Retinal pigment epithelial cell (primary cell): ENCODE data around the gene GABRB1.
A peak's percentile ranks its signal among the peaks of the same experiment; 100 is the strongest.

ENCODE experiments used
- DNase-seq: peaks from one replicate; pipeline ENCODE4 v3.0.0-alpha.2; 2010; ENCODE audit warnings: low read depth
- H3K4me3 ChIP-seq: 2 replicates; pipeline ENCODE4 v1.5.1; 2011; ENCODE audit warnings: mild to moderate bottlenecking, low read length, control low read depth, moderate library complexity
- TF ChIP-seq, protein P1 (sequence below): conservative IDR thresholded peaks from 2 replicates; pipeline ENCODE4 v1.5.1; 2011; ENCODE audit warnings: low read depth, low read length, control low read depth, inconsistent platforms

The GABRB1 gene

DNA sequence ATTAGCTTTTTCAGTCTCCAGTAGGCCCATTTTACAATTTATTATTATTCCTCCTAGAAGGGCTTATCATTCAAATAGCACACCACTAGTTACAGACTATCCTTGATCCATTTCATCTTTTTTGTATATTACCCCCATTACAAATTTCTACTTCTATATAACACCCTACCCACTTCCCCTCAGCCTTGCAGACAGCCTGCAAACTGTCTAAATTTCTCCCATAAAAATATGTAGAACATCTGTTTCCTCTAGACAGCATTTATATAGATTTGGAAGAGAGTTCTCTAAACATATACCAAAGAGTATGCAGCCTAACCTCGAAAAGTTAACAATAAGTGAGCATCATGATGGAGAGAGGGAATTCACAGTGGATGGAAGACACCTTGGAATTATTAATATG lies 401.4 kb downstream of the GABRB1 start:
- DNase-seq: no peak
- TF ChIP-seq, protein P1, sequence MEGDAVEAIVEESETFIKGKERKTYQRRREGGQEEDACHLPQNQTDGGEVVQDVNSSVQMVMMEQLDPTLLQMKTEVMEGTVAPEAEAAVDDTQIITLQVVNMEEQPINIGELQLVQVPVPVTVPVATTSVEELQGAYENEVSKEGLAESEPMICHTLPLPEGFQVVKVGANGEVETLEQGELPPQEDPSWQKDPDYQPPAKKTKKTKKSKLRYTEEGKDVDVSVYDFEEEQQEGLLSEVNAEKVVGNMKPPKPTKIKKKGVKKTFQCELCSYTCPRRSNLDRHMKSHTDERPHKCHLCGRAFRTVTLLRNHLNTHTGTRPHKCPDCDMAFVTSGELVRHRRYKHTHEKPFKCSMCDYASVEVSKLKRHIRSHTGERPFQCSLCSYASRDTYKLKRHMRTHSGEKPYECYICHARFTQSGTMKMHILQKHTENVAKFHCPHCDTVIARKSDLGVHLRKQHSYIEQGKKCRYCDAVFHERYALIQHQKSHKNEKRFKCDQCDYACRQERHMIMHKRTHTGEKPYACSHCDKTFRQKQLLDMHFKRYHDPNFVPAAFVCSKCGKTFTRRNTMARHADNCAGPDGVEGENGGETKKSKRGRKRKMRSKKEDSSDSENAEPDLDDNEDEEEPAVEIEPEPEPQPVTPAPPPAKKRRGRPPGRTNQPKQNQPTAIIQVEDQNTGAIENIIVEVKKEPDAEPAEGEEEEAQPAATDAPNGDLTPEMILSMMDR: no peak
- H3K4me3 ChIP-seq: no peak overlapping the region

GRCh38 chr4:47434931-47435330 lies 403.6 kb downstream of the GABRB1 start:
- no peak for DNase-seq
- TF ChIP-seq, protein P1: no peak

DNA sequence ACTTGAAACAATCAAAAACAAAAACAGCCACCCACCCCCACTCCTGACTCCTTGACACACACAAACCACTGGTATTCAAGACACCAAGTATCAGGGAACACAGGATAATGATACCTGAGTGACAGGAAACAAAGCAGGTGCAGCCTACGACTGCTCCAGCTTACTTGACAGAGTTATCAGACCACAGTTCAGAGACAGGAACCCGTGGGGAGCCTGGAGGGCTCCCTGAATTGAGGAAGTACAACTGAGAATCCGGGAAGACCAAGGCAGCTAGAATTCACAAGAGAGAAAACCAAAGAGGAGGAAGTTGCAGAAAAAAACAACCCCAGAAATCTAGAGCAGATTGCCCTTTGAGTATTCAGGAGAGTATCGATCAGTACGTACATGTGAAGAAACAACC lies 411.6 kb downstream of the GABRB1 start:
- TF ChIP-seq, protein P1: no peak
- DNase-seq: no peak
- no peak overlapping the region for H3K4me3 ChIP-seq

More at GRCh38 chr4:47434931-47435330, 403.6 kb downstream of the GABRB1 start:
- no peak overlapping the region for H3K4me3 ChIP-seq

- TF ChIP-seq, protein P1: no peak
- no peak for DNase-seq
- no peak overlapping the region for H3K4me3 ChIP-seq
These were observed 412.7 kb downstream of the GABRB1 start for GRCh38 chr4:47444031-47444430.

DNA sequence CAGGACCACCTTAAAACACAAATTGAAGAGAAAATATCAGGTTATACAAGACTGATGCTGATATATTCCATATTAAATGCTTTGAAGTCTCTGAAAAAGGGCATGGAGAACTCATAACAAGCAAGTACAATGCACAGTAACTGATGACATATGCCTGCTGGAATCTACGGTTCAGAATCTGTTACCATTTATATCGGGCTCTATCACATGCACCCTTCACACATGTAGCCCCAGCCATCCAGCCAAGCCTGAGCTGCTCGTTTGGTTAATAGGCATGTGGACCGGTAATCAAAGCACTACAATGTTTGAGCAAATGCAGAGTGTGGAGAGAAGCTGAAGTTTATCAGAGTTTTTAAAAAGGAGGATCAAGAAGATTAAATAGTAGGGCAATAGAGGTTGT lies 420.3 kb downstream of the GABRB1 start:
- no peak overlapping the region for H3K4me3 ChIP-seq
- TF ChIP-seq, protein P1: no peak
- no peak for DNase-seq

DNA sequence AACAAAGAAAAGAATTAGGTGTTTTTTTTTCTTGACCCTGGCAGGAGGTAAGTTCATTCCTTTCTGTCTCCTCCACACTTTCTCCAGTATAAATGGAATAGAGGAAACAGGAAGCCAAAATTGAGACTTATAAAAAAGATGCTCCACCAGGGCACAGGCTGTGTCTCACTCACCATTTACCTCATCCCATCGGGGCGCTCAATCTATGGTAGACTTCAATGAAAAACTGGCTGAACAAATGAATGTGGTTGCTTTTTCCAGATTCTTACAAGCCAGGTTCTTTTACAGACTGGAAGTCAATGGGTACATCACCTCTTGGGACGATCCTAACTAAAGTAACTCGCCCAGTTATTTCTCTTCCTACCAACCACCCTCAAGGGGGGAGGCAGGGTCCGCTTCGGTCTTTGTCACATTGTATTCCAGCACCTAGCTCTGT lies 431.4 kb downstream of the GABRB1 start:
- TF ChIP-seq, protein P1: no peak
- H3K4me3 ChIP-seq: peak overlapping the region; percentile 80
- no peak for DNase-seq

GRCh38 chr4:47463235-47463956 lies 432.0 kb downstream of the GABRB1 start, which contains the start of gene COMMD8:
TSS of gene COMMD8 (minus strand) at chr4:47463702. CDS start at chr4:47463651, 51 bp downstream.
- peak within 1 kb of the TSS; percentile 80 for H3K4me3 ChIP-seq
- peak; percentile 84 for DNase-seq
- TF ChIP-seq, protein P1: peak; percentile 11
